HG02763 (cell line): Measurements from ENCODE around the gene ST6GAL2.

Source experiments
- ATAC-seq: cut with Tn5 transposase; IDR thresholded peaks from one replicate; pipeline ENCODE4 v1.9.1; 2021; ENCODE audit warnings: mild to moderate bottlenecking, moderate library complexity; ENCODE audit not compliant: unreplicated experiment

Gene ST6GAL2

GRCh38 chr2:106830191-106830590 is 55.8 kb downstream of the ST6GAL2 start:
- no peak for ATAC-seq

DNA sequence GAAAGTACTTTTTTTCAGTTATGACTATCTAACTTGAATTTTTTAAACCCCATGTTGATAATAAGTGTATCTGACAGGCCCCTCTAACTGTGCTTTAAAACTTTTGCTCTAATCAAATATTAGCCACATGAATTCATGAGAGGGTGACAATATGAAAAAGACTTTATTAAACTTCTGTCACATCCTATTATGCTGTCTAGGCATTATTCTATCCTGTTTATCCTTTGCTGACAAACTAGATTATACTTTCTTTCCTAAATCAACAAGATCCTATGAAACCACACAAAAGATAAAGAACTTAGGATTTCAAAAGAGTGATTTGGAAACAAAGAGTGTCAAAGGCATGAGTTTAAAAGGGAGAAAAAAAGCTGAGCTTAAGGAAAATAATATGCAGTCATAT is 57.8 kb downstream of the ST6GAL2 start:
- no peak for ATAC-seq

- ATAC-seq = no peak
Observed at GRCh38 chr2:106827158-106827557, 58.8 kb downstream of the ST6GAL2 start.

DNA sequence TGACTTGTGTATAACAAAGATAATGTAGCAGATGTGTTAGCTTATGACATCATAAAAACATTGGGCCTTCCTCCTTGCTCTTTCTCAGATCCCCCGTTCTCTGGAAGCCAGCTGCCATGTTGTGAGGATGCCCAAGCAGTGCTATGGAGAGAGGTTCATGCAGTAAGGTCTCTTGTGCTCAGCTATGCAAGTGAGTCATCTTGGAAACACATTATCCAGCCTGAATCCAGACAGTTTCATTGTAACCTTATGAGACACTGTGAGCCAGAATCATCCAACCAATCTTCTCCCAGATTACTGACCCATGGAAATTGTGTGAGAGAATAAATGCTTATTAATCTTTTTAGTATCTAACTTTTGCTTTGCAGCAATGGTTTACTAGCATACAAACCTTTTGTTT is 60.8 kb downstream of the ST6GAL2 start:
- no peak for ATAC-seq

- ATAC-seq = no peak
Observed at GRCh38 chr2:106816974-106817373, 69.0 kb downstream of the ST6GAL2 start.

GRCh38 chr2:106812841-106813240 is 73.1 kb downstream of the ST6GAL2 start:
- no peak for ATAC-seq

GRCh38 chr2:106812383-106812782 is 73.6 kb downstream of the ST6GAL2 start:
- ATAC-seq = no peak

DNA sequence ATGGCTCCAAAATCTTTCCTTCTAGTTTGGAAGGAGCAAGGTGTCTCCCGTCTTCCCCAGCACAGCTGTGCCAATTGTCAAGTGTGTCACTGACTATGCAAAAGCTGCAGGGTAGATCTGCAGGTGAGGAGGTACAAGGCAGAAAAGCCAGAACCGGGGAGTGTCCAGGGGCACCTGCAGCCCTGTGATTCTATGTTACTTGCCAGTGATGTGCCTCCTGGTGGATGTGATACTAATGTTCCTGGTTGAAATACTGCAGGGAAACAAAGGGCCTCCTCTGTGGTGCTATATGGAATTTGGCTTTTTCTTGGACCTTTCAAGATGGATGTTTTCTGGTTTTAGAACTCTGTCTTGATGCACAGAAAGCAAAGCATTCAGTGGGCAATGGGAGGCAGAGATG is 80.3 kb downstream of the ST6GAL2 start:
- no peak for ATAC-seq

GRCh38 chr2:106804161-106804560 is 81.8 kb downstream of the ST6GAL2 start:
- ATAC-seq = no peak

- ATAC-seq = no peak
Observed at GRCh38 chr2:106800976-106801655, 84.9 kb downstream of the ST6GAL2 start.

GRCh38 chr2:106800180-106800579 is 85.8 kb downstream of the ST6GAL2 start:
- ATAC-seq = no peak

GRCh38 chr2:106798826-106799552 is 87.0 kb downstream of the ST6GAL2 start:
- ATAC-seq = no peak

DNA sequence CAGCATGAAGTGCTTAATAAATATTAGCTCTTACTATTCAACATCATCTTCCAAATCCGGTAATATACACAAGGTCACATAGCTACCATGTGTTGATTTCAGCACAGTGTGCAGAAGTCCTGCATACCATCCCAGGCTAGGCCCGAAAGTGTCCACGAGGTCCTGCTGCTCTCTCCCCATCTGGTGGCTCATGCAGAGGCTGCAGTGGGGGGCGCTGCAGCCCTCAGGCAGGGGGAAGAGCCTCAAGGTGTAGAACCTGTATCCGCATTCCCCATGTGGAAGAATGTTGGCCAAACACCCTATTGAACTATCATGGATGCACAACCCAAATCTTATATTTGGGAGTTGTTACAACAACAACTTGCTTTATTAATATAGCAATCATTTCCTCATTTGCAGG is 88.5 kb downstream of the ST6GAL2 start:
- no peak for ATAC-seq

GRCh38 chr2:106792671-106793070 is 93.3 kb downstream of the ST6GAL2 start:
- no peak for ATAC-seq

DNA sequence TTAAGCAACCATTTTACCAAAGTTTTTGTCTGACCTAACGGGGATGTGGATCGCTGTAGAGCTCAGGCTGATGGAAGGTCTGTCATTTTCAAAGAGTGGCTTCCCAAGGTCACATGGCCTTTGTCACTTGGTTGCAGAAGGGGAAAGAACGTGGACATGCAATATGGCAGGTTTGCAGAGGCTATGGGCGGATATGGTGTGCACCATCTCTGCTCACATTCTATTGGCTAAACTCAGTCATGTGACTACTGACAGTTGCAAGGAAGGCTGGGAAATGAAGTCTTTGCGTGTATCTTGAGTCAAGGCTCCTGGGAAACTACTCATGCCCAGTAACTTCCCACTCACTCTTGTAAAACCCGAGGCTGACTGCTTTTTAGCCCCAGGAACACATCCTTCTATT is 96.8 kb downstream of the ST6GAL2 start:
- no peak for ATAC-seq

DNA sequence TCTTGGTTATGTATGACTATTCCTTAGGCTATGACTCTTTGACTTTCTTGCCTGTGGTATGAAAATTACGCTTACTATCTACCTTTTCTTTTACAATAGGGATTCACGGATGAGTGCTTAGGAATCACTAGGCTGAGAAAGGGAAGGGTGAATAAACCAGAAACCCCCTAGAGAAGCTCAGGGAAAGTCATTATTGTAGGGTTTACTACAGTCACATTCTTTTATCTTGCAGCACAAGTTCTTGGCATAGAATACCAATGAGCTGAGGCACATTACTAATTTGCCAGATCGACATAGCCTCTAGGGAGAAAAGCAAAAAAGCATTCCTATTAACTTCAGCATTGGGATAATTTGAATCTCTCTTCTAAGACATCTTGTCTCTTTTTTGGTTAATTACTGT is 103.3 kb downstream of the ST6GAL2 start:
- no peak for ATAC-seq

DNA sequence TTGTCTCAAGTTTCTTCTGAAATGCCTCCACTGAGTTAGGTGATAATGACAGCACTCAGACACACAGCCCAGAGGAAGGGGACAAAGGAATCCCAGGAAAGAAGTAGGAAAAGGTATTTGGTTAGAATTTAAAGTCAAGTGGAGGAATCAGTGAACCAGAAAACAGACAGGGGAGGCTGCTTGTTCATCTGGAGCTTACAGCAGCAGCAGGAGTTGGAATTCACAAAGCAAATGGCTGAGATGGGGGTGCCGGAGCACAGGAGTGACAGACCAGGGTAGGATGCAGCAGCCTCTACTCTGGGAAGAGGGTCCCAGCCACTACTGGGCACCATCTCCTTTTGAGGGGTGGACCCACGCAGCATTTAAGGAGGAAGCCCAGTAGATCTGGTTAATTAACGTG is 104.8 kb downstream of the ST6GAL2 start:
- ATAC-seq = no peak

- ATAC-seq = no peak
Observed at GRCh38 chr2:106771811-106772210, 114.2 kb downstream of the ST6GAL2 start.

DNA sequence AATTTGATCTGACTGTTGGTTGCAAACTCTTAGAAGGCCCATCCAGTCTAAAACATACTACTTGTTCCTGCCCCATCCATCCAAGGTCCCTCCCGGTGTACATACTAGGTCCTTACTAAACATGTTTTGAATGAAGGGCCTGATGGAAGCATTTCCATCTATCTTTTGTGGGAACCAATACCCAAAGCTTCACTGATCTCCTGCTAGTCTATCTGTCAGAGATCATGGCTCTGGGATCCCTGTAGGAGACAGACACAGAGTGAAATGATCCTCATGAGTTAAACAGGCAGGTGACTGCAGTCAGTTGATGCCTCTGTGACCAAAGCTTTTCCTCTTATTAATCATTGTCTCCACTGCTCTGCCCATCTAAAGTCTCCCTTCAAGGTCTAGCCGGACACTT is 115.0 kb downstream of the ST6GAL2 start:
- ATAC-seq = no peak

- no peak for ATAC-seq
Observed at GRCh38 chr2:106764614-106765013, 121.4 kb downstream of the ST6GAL2 start.

DNA sequence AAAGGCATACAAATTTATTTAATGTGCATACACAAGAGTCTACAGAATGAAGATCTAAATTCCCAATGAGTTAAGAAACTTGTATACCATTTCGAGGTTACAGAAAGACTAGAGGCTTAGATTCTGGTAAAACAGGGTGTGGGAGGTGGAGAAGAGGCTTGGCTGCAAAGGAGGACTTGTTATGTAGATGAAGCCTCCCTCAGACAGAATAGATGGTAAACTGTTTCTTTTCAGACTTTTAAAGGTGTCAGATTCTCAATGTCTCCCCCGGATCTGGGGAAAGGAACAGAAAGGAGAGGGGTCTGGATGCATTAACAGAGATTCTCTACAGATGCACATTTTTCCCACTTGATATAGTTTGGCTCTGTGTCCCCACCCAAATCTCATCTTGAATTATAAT is 126.0 kb downstream of the ST6GAL2 start:
- no peak for ATAC-seq

GRCh38 chr2:106758901-106759497 is 127.0 kb downstream of the ST6GAL2 start:
- ATAC-seq = no peak
